Trophoblast cell (in vitro differentiated cells and primary cell): ENCODE data around the gene COG1.

Experiments used
- DNase-seq, 2 donors: peaks; one replicate each; pipeline ENCODE4 v3.0.0-alpha.2; 2016
- H2AFZ ChIP-seq: 2 replicates; pipeline ENCODE4 v1.6.1; 2013; ENCODE audit warnings: low read length, moderate library complexity, mild to moderate bottlenecking; ENCODE audit not compliant: insufficient read depth, poor library complexity
- H2AK5ac ChIP-seq: 2 replicates; pipeline ENCODE4 v1.6.1; 2013; ENCODE audit warnings: mild to moderate bottlenecking, low read length
- H2BK120ac ChIP-seq: 2 replicates; pipeline ENCODE4 v1.6.1; 2013; ENCODE audit warnings: low read length, mild to moderate bottlenecking, moderate library complexity; ENCODE audit not compliant: insufficient read depth, poor library complexity
- H2BK12ac ChIP-seq: 2 replicates; pipeline ENCODE4 v1.6.1; 2013; ENCODE audit warnings: mild to moderate bottlenecking, low read length, moderate library complexity
- H2BK5ac ChIP-seq: 2 replicates; pipeline ENCODE4 v1.6.1; 2013; ENCODE audit warnings: low read length, low read depth, moderate library complexity, mild to moderate bottlenecking; ENCODE audit not compliant: poor library complexity
- H3K14ac ChIP-seq: 2 replicates; pipeline ENCODE4 v1.6.1; 2013; ENCODE audit warnings: mild to moderate bottlenecking, low read length
- H3K18ac ChIP-seq: 2 replicates; pipeline ENCODE4 v1.6.1; 2013; ENCODE audit warnings: mild to moderate bottlenecking, low read length
- H3K23ac ChIP-seq: 2 replicates; pipeline ENCODE4 v1.6.1; 2013; ENCODE audit warnings: low read length
- H3K27ac ChIP-seq: 2 replicates; pipeline ENCODE4 v1.5.1; 2013; ENCODE audit warnings: low read depth, mild to moderate bottlenecking, inconsistent platforms, low read length, moderate library complexity
- H3K27me3 ChIP-seq: 2 replicates; pipeline ENCODE4 v1.6.1; 2013; ENCODE audit warnings: inconsistent platforms, mild to moderate bottlenecking, low read length, moderate library complexity; ENCODE audit not compliant: insufficient read depth
- H3K36me3 ChIP-seq, 2 experiments: 1 replicate in 1 of 2; 2 replicates in 1 of 2; pipeline ENCODE4 v1.6.1; 2013; ENCODE audit warnings: low read length in 2 of 2, mild to moderate bottlenecking in 2 of 2, moderate library complexity in 1 of 2; ENCODE audit not compliant: insufficient read depth in 2 of 2, control insufficient read depth in 1 of 2
- H3K4ac ChIP-seq: 2 replicates; pipeline ENCODE4 v1.6.1; 2013; ENCODE audit warnings: low read depth, mild to moderate bottlenecking, low read length, moderate library complexity
- H3K4me1 ChIP-seq, 2 experiments: 1 replicate in 1 of 2; 2 replicates in 1 of 2; pipeline ENCODE4 v1.6.1; 2013; ENCODE audit warnings: low read length in 2 of 2, mild to moderate bottlenecking in 2 of 2, moderate library complexity in 1 of 2; ENCODE audit not compliant: insufficient read depth in 2 of 2, control insufficient read depth in 1 of 2
- H3K4me2 ChIP-seq: 2 replicates; pipeline ENCODE4 v1.6.1; 2013; ENCODE audit warnings: inconsistent platforms, mild to moderate bottlenecking, low read length, moderate library complexity
- H3K4me3 ChIP-seq: 2 replicates; pipeline ENCODE4 v1.5.1; 2013; ENCODE audit warnings: mild to moderate bottlenecking, low read depth, low read length, inconsistent platforms
- H3K79me1 ChIP-seq: one replicate; pipeline ENCODE4 v1.6.1; 2013; ENCODE audit warnings: low read length
- H3K79me2 ChIP-seq: 2 replicates; pipeline ENCODE4 v1.6.1; 2013; ENCODE audit warnings: low read length, mild to moderate bottlenecking; ENCODE audit not compliant: control insufficient read depth, insufficient read depth, poor library complexity
- H3K9ac ChIP-seq: 2 replicates; pipeline ENCODE4 v1.6.1; 2013; ENCODE audit warnings: mild to moderate bottlenecking, low read length
- H3K9me3 ChIP-seq: 2 replicates; pipeline ENCODE4 v1.6.1; 2013; ENCODE audit warnings: low read depth, mild to moderate bottlenecking, control low read depth, inconsistent platforms, low read length; ENCODE audit not compliant: insufficient read depth
- H4K12ac ChIP-seq: 2 replicates; pipeline ENCODE4 v1.6.1; 2013; ENCODE audit warnings: low read depth, mild to moderate bottlenecking, low read length, moderate library complexity
- H4K8ac ChIP-seq: 2 replicates; pipeline ENCODE4 v1.6.1; 2013; ENCODE audit warnings: low read depth, mild to moderate bottlenecking, low read length, moderate library complexity
- H4K91ac ChIP-seq: one replicate; pipeline ENCODE4 v1.6.1; 2013; ENCODE audit warnings: low read depth, mild to moderate bottlenecking, low read length, moderate library complexity
- WGBS: extraction: QIAGEN DNeasy Blood & Tissue Kit; methylation state at CpG from one replicate; pipeline ENCODE4 v1.1.7; 2013; ENCODE audit warnings: missing lambda C conversion rate; ENCODE audit not compliant: insufficient read length, insufficient coverage; ENCODE audit errors: extremely low coverage; 5-methylcytosine and 5-hydroxymethylcytosine counted together

Gene COG1

DNA sequence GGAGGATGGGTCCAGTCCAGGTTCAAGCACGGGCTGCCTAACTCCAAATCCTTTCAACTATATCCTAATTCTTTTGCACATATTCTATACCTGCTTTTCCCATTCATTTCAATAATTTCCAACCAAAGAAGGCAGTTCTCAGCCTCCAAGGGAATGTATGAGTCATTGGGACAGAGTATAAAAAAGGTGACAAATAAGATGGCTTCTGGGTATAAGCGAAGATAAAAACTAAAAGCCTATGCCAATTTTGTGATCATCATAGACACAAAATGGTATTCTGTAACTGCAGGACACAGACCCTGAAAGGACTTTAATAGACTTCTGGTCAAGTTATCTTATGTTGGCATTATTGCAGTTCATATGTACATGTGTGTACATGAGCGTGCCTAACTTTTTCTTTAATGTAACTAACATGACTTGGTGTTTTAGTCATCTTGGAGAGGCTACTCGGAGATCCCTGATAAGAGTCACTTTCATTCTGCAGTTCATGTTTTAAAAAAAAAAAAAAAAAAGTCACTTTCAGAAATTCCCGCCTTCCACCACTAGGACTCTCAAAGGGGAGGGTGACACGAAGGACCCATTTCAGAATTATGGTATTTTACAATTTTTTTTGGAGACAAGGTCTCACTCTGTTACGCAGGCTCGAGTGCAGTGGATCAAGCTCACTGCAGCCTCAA is 17.3 kb downstream of the COG1 start:
- no peak overlapping the region for H4K12ac ChIP-seq
- H3K23ac ChIP-seq, result no peak overlapping the region

DNA sequence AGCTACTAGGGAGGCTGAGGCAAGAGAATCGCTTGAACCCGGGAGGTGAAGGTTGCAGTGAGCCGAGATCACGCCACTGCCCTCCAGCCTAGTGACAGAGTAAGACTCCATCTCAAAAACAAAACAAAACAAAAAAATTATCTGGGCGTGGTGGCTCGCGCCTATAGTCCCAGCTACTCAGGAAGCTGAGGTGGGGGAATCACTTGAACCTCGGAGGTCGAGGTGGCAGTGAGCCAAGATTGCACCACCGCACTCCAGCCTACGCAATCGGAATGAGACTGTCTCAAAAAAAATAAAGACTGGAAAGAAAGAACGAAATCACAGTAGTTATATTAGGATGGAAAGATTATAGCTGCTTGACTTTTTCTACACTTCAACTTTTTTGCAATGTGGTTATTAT is 18.9 kb downstream of the COG1 start:
- Histone ChIP-seq H3K18ac (no peak overlapping the region), H4K12ac (no peak overlapping the region), H3K4me1 (no peaks in the 10 kb centered on the region), H3K79me1 (no peaks in the 10 kb centered on the region), H3K23ac (no peak overlapping the region), H3K4me2 (no peak overlapping the region), H3K4ac (no peak overlapping the region), H3K9ac (no peak overlapping the region), H3K9me3 (peaks cover 2% of the 10 kb centered on the region), H3K36me3 (peaks cover 26 to 33% of the 10 kb centered on the region in 2 experiments), H3K14ac (no peak overlapping the region), H3K4me3 (no peak overlapping the region), H2AK5ac (no peak overlapping the region), H4K8ac (no peak overlapping the region), H2BK12ac (no peak overlapping the region), H2BK120ac (no peak overlapping the region), H2BK5ac (no peak overlapping the region), H3K27me3 (no peaks in the 10 kb centered on the region), H3K79me2 (peaks cover 3% of the 10 kb centered on the region), H2AFZ (no peak overlapping the region), H4K91ac (no peak overlapping the region), H3K27ac (no peak overlapping the region)
- peak in 1 of 2 donors; percentile 14 for DNase-seq
- WGBS, result no CpG with 5 or more reads among the region's 13 CpGs

More for the DNA sequence above, 17.3 kb downstream of the COG1 start:
- Histone ChIP-seq H3K18ac (no peak overlapping the region), H2AFZ (no peak overlapping the region), H3K27me3 (no peaks in the 10 kb centered on the region), H3K79me2 (no peaks in the 10 kb centered on the region), H3K79me1 (no peaks in the 10 kb centered on the region), H2BK5ac (no peak overlapping the region), H3K4me2 (no peak overlapping the region), H3K14ac (no peak overlapping the region), H2BK12ac (no peak overlapping the region), H3K4ac (no peak overlapping the region), H3K4me3 (no peak overlapping the region), H4K8ac (no peak overlapping the region), H3K9ac (no peak overlapping the region), H3K27ac (no peak overlapping the region), H2AK5ac (no peak overlapping the region), H3K36me3 (peaks cover 21 to 34% of the 10 kb centered on the region in 2 experiments), H3K9me3 (peaks cover 2% of the 10 kb centered on the region), H3K4me1 (no peaks in the 10 kb centered on the region), H2BK120ac (no peak overlapping the region), H4K91ac (no peak overlapping the region)
- WGBS, result no CpG with 5 or more reads among the region's 8 CpGs
- peak in 1 of 2 donors; percentile 61 for DNase-seq

DNA sequence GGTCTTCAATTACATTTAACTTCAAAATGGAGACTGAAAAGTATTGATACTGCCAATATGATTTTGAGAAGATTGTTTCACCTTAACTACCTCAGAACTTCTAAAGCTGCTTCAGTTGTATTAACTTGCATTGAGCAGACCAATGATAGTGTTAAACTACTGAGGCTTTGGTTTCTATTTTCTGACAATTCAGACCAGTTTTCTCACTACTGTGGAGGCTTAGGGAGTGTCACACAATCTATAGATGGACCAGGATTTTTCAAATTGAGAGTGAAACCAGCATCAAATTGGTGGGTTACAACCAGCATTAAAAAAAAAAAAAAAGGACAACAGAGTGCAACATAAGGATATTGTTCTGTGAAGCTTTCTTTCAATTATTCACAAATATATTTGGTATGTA is 21.2 kb downstream of the COG1 start:
- H2BK120ac ChIP-seq, result no peak overlapping the region
- H2AFZ ChIP-seq, result no peak overlapping the region
- no peak overlapping the region for H2BK5ac ChIP-seq
- no peak overlapping the region for H3K27ac ChIP-seq
- no peak overlapping the region for H3K23ac ChIP-seq
- no peak overlapping the region for H3K4me2 ChIP-seq
- no peak overlapping the region for H4K8ac ChIP-seq
- no peak overlapping the region for H3K4me3 ChIP-seq
- H3K9me3 ChIP-seq, result no peaks in the 10 kb centered on the region
- H2BK12ac ChIP-seq, result no peak overlapping the region
- no peak overlapping the region for H4K91ac ChIP-seq
- no peak overlapping the region for H3K9ac ChIP-seq
- H3K27me3 ChIP-seq, result no peaks in the 10 kb centered on the region
- H4K12ac ChIP-seq, result no peak overlapping the region
- DNase-seq, result no peak
- peaks cover 18 to 19% of the 10 kb centered on the region in 2 experiments for H3K36me3 ChIP-seq
- no peaks in the 10 kb centered on the region for H3K4me1 ChIP-seq
- H3K14ac ChIP-seq, result no peak overlapping the region
- H3K4ac ChIP-seq, result no peak overlapping the region
- no peaks in the 10 kb centered on the region for H3K79me1 ChIP-seq
- peaks cover 3% of the 10 kb centered on the region for H3K79me2 ChIP-seq
- no peak overlapping the region for H3K18ac ChIP-seq
- H2AK5ac ChIP-seq, result no peak overlapping the region

DNA sequence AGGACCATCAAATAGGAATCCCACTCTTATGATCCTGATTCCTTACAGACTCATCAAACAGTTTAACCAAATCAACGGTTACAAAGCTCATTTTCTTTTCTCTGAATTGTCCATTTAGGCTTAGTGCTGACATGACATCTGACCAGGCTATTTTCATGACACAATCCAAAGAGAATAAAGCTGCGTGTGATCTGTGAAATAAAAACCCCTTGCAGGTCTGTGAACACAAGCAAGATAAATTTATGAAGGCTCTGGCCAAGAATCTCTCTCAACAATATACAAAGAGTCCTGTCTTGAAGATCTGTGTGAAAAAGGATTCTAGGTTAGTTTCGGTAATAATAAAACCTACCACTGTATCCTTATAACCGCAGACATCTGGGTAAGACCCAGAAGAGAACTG is 22.0 kb downstream of the COG1 start:
- H4K12ac ChIP-seq, result no peak overlapping the region
- no peak for DNase-seq

More for the DNA sequence above, 22.0 kb downstream of the COG1 start:
- no peak overlapping the region for H3K14ac ChIP-seq
- no CpG with 5 or more reads among the region's 4 CpGs for WGBS
- no peaks in the 10 kb centered on the region for H3K9me3 ChIP-seq
- no peak overlapping the region for H2BK12ac ChIP-seq
- H3K27me3 ChIP-seq, result no peaks in the 10 kb centered on the region
- H3K36me3 ChIP-seq, result peaks cover 12 to 16% of the 10 kb centered on the region in 2 experiments
- no peak overlapping the region for H4K91ac ChIP-seq
- H3K18ac ChIP-seq, result no peak overlapping the region
- H2BK5ac ChIP-seq, result no peak overlapping the region
- H2BK120ac ChIP-seq, result no peak overlapping the region
- no peaks in the 10 kb centered on the region for H3K79me1 ChIP-seq
- no peak overlapping the region for H3K4me3 ChIP-seq
- H3K27ac ChIP-seq, result no peak overlapping the region
- H3K4ac ChIP-seq, result no peak overlapping the region
- H2AK5ac ChIP-seq, result no peak overlapping the region
- H3K4me1 ChIP-seq, result no peaks in the 10 kb centered on the region
- H3K79me2 ChIP-seq, result peaks cover 3% of the 10 kb centered on the region
- no peak overlapping the region for H3K4me2 ChIP-seq
- H4K8ac ChIP-seq, result no peak overlapping the region
- H2AFZ ChIP-seq, result no peak overlapping the region
- H3K9ac ChIP-seq, result no peak overlapping the region
- H3K23ac ChIP-seq, result no peak overlapping the region
